GM19372 (cell line): Measurements from ENCODE around the gene SEMA4C.
A peak's percentile ranks its signal among the peaks of the same experiment; 100 is the strongest.

ENCODE experiments used
- ATAC-seq: cut with Tn5 transposase; IDR thresholded peaks from one replicate; pipeline ENCODE4 v1.9.1; 2021; ENCODE audit warnings: mild to moderate bottlenecking, low read depth, moderate library complexity; ENCODE audit not compliant: unreplicated experiment

The SEMA4C gene

GRCh38 chr2:96882230-96882629, 12.3 kb upstream of the SEMA4C start:
- no peak for ATAC-seq

DNA sequence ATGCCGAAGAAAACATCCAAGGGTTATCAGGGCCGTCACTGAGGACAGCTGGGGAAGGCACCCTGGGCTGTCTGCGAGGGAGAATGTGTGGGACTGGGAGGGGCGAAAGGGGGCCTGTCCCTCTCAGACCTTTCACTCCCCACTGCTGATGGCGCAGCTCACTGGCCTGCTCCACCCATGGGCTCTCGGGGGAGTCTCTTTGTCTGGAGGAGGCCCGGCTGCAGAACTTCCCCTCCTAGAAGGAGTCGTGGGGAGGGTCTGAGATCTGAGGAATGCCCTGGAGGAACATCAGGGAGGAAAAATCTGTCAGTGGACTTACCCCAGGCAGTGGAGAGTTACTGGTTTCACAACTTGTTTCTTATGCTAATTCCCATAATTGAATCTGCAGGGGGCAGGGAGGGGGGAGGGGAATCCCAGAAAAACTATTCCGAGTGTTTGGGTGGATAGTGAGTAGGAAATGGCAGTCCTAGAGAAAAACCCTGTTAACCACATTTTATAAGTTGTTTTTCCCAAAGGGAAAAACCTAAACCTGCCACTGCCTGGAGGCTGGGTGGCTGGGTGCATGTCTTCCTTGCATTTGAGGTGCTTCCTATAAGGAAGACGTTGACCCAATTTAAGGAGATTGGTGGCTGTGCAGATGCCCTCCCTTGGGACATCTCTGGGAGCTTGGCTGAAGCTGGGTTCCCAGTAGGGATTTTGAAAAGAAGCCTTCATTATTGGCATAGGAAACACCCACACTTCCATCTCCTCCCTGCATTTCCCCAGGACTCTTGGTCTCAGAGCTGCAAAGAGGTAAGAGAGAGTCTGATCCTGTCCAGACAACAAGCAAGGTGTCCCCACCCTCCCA, 11.7 kb upstream of the SEMA4C start:
- no peak for ATAC-seq

DNA sequence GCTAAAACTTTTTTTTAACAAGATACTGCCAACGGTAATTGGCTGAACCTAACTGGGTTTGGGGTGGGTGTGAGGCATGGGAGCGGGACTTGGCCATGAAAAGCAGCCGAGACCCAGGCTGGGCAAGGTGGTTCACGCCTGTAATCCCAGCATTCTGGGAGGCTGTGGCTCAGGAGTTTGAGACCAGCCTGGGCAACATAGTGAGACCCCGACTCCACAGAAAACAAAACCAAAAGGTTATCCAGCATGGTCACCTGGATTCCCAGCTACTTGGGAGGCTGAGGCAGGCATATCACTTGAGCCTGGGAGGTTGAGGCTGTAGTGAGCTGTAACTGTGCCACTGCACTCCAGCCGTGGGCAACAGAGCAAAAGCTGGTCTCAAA, 11.0 kb upstream of the SEMA4C start:
- ATAC-seq, result no peak

DNA sequence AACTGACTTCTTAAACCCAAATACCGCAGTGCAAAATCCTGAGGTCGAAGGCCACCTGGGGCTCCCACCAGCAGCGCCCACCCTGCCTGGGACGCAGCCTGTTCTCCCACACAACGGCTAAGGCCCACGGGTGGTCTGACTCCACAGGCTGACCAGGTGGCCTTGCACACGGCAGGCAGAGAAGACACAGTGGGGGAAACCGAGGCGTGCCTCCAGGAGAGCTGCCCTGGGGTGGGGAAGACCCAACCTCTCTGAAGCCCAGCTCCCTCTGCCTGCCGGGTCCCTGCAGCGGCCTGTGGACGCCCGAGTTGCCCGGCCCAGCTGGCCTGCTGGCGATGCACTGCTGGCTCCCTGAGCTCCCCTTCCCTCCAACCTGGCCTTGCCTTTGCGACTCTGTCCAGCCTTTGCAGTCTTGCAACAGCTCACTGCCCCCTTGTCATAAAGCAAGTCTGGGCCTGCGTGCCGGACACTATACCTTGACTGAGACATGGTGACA, 9.7 kb upstream of the SEMA4C start:
- ATAC-seq, result no peak

GRCh38 chr2:96878796-96879544, 9.1 kb upstream of the SEMA4C start:
- ATAC-seq, result no peak

GRCh38 chr2:96878171-96878570, 8.3 kb upstream of the SEMA4C start:
- ATAC-seq, result no peak

DNA sequence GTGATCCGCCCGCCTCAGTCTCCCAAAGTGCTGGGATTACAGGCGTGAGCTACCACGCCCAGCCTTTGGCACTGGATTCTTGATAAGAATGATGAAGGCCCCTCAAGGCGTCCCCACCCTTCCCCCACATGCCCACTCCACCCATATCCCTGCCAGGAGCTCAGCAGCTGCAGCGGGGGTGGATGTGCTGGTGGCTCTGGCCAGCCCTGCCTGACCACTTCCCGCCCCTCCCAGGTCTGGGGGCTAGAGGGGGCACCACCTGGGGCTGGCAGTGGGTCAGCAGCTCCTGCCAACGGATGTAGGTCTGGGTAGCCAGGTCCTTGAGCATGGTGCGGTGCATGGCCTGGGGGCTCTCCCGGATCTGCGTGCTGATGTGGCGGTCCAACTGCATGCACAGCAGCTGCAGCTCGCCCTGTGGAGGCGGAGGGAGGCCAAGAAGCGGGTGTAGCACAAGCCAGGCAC, 7.8 kb upstream of the SEMA4C start:
- ATAC-seq, result no peak

DNA sequence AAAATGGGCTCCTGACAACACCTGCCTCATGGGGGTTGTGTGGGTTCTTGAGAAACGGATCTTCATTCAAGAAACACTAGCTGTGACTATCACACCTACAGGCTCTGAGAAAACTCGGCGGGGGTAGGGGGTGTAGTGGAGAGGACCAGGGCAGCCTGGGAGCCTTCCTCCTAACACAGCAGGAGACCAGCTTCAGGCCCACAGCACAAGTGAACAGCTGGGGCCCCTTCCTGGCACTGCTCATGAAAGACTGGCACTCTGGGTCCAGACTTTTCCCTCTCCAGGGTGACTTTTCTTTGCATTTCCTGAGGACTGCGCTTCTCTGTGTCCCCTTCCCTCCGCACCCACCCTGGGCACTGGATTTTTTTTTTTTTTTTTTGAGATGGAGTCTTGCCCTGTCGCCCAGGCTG, 7.2 kb upstream of the SEMA4C start:
- no peak for ATAC-seq

- no peak for ATAC-seq
These were observed 6.6 kb upstream of the SEMA4C start for GRCh38 chr2:96876269-96877041.

DNA sequence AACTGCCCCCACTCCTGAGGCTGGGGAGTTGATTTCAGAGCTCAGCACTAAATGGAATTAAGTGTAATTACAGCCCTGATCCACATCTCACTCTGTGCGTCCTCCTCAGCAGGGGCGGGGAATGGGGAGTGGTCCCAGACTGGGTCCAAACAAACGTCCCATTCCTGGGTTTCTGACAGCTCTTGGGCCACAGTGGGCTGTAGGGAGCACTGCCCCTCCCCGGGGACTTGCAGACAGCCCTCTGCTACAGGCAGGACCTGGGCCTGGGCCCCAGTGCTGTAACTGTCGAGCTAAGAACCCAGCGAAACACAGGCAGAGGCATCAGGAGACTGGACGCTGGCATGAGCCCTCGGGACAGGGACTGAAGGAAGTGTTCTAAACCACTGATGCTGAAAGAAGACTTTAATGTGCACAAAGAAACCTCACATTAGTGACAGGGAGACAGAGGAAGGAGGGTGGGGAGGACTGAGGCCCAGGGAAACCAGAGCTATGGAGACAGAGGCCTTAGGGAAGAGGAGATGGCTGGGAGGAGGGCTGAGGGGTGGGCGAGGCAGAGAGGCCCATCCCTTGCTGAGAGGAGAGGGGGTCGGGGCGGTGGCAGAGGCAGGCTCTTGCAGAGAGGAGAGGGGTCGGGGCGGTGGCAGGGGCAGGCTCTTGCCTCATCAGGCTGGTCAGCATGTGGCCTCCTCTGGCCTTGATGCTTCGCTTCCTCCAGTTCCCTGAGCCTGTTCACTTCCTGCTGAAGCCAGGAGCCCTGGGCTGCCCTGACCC, 5.8 kb upstream of the SEMA4C start:
- ATAC-seq, result no peak

DNA sequence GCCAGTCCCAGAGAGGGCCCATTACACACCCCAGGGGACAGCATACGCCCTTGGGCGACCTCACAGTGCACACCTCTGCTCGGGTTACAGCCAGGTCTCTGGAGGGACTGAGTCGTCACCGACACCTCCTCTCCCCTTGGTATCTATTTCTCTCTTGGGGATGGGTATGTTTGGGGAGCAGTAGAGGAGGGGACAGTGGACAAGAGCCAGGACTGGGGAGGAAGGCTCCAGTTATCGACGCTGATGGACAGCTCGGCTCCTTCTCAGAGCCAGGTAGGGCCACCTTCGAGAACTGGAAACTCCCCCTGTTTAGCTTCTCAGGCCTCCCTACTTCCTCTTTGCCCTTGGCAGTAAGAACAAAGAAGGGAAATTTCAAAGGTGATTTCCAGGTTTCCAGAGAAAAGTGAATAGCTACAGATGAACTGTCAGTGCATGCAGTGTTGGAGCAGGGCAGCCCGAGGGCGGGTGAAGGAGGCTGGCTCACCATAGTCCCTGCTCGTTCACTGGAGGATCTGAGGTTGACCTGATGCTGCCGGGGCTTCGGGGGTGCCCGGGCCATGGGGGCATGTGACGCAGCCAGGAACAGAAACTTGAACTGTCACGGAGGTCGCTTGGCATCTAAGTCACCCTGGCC, 4.4 kb upstream of the SEMA4C start:
- ATAC-seq, result peak; percentile 47

- no peak for ATAC-seq
These were observed 3.8 kb upstream of the SEMA4C start for GRCh38 chr2:96873651-96874096.

- no peak for ATAC-seq
These were observed 2.9 kb upstream of the SEMA4C start for GRCh38 chr2:96872591-96873349.

- no peak for ATAC-seq
These were observed 861 bp upstream of the SEMA4C start for GRCh38 chr2:96870626-96871255.

DNA sequence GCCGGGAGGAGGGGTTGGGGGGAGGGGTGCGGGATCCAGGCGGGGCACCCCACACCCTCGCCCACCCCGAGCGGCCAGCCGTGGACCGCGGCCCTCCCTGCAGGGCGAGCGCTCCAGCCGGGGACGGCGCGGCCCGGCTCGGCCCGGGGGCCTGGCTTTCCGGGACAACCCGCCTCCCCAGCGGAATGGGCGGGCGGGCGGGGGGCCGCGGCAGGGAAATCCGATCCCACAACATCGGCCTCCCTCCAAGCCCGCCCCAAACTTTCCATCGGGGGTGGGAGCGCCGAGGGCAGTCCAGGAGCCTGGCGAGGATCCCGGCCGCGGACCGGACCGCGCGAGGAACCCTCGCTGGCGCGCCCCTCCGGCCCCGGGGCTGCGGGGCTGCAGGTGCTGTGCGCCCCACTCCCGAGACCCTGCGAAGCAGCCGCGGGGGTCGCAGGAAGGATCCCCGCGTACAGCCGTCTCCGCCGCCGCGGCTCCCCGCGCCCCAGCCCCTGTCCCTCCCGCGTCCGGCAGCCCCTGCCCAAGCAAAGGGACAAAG, 529 bp downstream of the SEMA4C start:
- peak; percentile 12 for ATAC-seq

GRCh38 chr2:96868555-96869280, 1.2 kb downstream of the SEMA4C start:
- peak; percentile 47 for ATAC-seq

- ATAC-seq, result peak; percentile 11
These were observed 1.9 kb downstream of the SEMA4C start for GRCh38 chr2:96867756-96868554.
